Measurements from ENCODE around the gene NFE2L1. TPM values are rescaled to one million over a fixed set of nuclear protein-coding genes. Genes with fewer than 3 reads are reported as not detected.

The NFE2L1 gene
- polyA plus RNA-seq, 2 of the 4 experiments (the other 2 are of a cell fraction), result 108 to 283 TPM

- no peak for DNase-seq (ENCODE audit: low read depth in 1 of 2, low spot score in 1 of 2)
- Histone ChIP-seq H3K4me2 (peak overlapping the region; percentile 94), H3K4me3 (peak overlapping the region; percentile 8; the same call in 1 of the 3 replicates), H3K9me3 (no peaks in the 10 kb centered on the region), H3K27ac (peak overlapping the region; percentile 90 to 95), H3K4me1 (peaks cover 76% of the 10 kb centered on the region)
- no peak for FAIRE-seq
- TF ChIP-seq JUNB (IDR thresholded peaks at IDR 0.05) (no peak), RAD21 (conservative IDR thresholded peaks at IDR 0.05 in 1 of 2, IDR thresholded peaks at IDR 0.05 in 1 of 2) (no peak), FOSB (CRISPR knock-in tag; IDR thresholded peaks at IDR 0.05) (no peak), CTCF (IDR thresholded peaks at IDR 0.05) (no peak), ELK1 (IDR thresholded peaks at IDR 0.05; ENCODE audit: low read depth, low read length) (no peak), JUN (IDR thresholded peaks at IDR 0.05) (no peak), EP300 (IDR thresholded peaks at IDR 0.05) (no peak), NR3C1 (IDR thresholded peaks at IDR 0.05) (no peak), CHD2 (IDR thresholded peaks at IDR 0.05; ENCODE audit: low read length, partially characterized antibody) (no peak), NPAS2 (CRISPR knock-in tag; IDR thresholded peaks at IDR 0.05; ENCODE audit: borderline replicate concordance) (no peak), MAZ (IDR thresholded peaks at IDR 0.05; ENCODE audit: borderline replicate concordance, low read depth, low read length) (no peak), CEBPB (IDR thresholded peaks at IDR 0.05) (no peak), ESRRA (IDR thresholded peaks at IDR 0.05; ENCODE audit: borderline replicate concordance, low read length) (no peak), RARB (CRISPR knock-in tag; IDR thresholded peaks at IDR 0.05) (no peak), SMC3 (IDR thresholded peaks at IDR 0.05) (no peak), RNF2 (IDR thresholded peaks at IDR 0.05; ENCODE audit: borderline replicate concordance, low read depth) (no peak), BHLHE40 (IDR thresholded peaks at IDR 0.05; ENCODE audit: low read depth, low read length) (no peak)
- ChIA-PET POLR2A (interaction anchor here (0.7 kb wide), 1 partner anchor 15 kb away, joined by 3 read pairs; no protein-coding TSS in a partner anchor), CTCF (interaction anchor here (0.6 to 46.6 kb wide), 4 partner anchors 5 to 79 kb away, joined by 3 to 1398 read pairs (median 700); partner anchors contain the start of genes COPZ2 and NFE2L1)
- WGBS (ENCODE audit: missing lambda C conversion rate), result 46% methylated on average over 5 of the region's 5 CpGs
- no peak for ATAC-seq
Measured at GRCh38 chr17:48052956-48053757, 5.0 kb downstream of the NFE2L1 start.

GRCh38 chr17:48053758-48054237 is 5.6 kb downstream of the NFE2L1 start:
- Histone ChIP-seq H3K4me1 (peaks cover 76% of the 10 kb centered on the region), H3K27ac (peak overlapping the region; percentile 90 to 95)
- no peak for TF ChIP-seq ELK1 (IDR thresholded peaks at IDR 0.05; ENCODE audit: low read depth, low read length)
- TF ChIP-seq ZNF302 (CRISPR knock-in tag; IDR thresholded peaks at IDR 0.05), result no peak
- TF ChIP-seq CBX2 (IDR thresholded peaks at IDR 0.05; ENCODE audit: borderline replicate concordance, low read depth), result no peak
- no peak for TF ChIP-seq ATOH8 (CRISPR knock-in tag; IDR thresholded peaks at IDR 0.05; ENCODE audit: low read depth)
- no peak for TF ChIP-seq TP53 (CRISPR knock-in tag; IDR thresholded peaks at IDR 0.05)
- TF ChIP-seq MAX (IDR thresholded peaks at IDR 0.05), result no peak
- TF ChIP-seq HOXA7 (CRISPR knock-in tag; IDR thresholded peaks at IDR 0.05), result no peak
- no peak for TF ChIP-seq JUN (IDR thresholded peaks at IDR 0.05)
- no peak for TF ChIP-seq SREBF2 (IDR thresholded peaks at IDR 0.05)

More at GRCh38 chr17:48053758-48054237, 5.6 kb downstream of the NFE2L1 start:
- ChIA-PET POLR2A (interaction anchor here (0.7 kb wide), 1 partner anchor 15 kb away, joined by 3 read pairs; no protein-coding TSS in a partner anchor), CTCF (interaction anchor here (1.4 to 46.6 kb wide), 3 partner anchors 6 to 44 kb away, joined by 3 to 1398 read pairs (median 1398); partner anchors contain the start of genes COPZ2 and NFE2L1)
- DNase-seq (ENCODE audit: low read depth in 1 of 2, low spot score in 1 of 2) (no peak), FAIRE-seq (no peak), ATAC-seq (no peak)
- Histone ChIP-seq H3K9me3 (no peaks in the 10 kb centered on the region), H3K4me2 (peak overlapping the region; percentile 94), H3K4me3 (no peak overlapping the region)
- WGBS (ENCODE audit: missing lambda C conversion rate), result 89% methylated on average over 6 of the region's 6 CpGs

Data from A549 (cell line).